ENCODE measurements around the gene DNHD1. TPM values are rescaled to one million over a fixed set of nuclear protein-coding genes. Genes with fewer than 3 reads are reported as not detected.

The DNHD1 gene
- total RNA-seq, 2 experiments from 2014 or later = 18.5 to 19.6 TPM

- Mint-ChIP-seq H3K4me3 (no peak overlapping the region), H3K27me3 (no peaks in the 10 kb centered on the region), H3K9me3 (no peaks in the 10 kb centered on the region), H3K4me1 (peaks cover 16% of the 10 kb centered on the region), H3K36me3 (ENCODE audit: low read depth) (peaks cover 54% of the 10 kb centered on the region), H3K27ac (no peak overlapping the region)
- CTCF ChIA-PET = interaction anchor here (1.2 kb wide), 1 partner anchor 63 kb away, joined by 4 read pairs; no protein-coding TSS in a partner anchor
- POLR2A ChIA-PET = interaction anchor here (0.9 to 2.1 kb wide), 4 partner anchors 10 to 89 kb away, joined by 3 to 6 read pairs (median 4); partner anchors contain the start of genes MRPL17 and TAF10
- no peak for DNase-seq
Measured at GRCh38 chr11:6594142-6594768, 97.2 kb downstream of the DNHD1 start.

GRCh38 chr11:6596239-6596877, 99.3 kb downstream of the DNHD1 start:
- H3K4me1 Mint-ChIP-seq = peaks cover 16% of the 10 kb centered on the region
- no peak overlapping the region for H3K27ac Mint-ChIP-seq
- H3K9me3 Mint-ChIP-seq = no peaks in the 10 kb centered on the region
- ChIA-PET POLR2A (interaction anchor here (1.0 to 1.3 kb wide), 3 partner anchors 13 to 87 kb away, joined by 3 to 5 read pairs (median 3); partner anchors contain the start of genes MRPL17 and TPP1), CTCF (interaction anchor here (1.3 kb wide), 1 partner anchor 87 kb away, joined by 3 read pairs; the partner anchor contains the start of gene MRPL17)
- H3K36me3 Mint-ChIP-seq (ENCODE audit: low read depth) = peaks cover 60% of the 10 kb centered on the region
- no peak for DNase-seq
- no peaks in the 10 kb centered on the region for H3K27me3 Mint-ChIP-seq
- H3K4me3 Mint-ChIP-seq = no peak overlapping the region

- no peak for DNase-seq
- no peak overlapping the region for H3K4me3 Mint-ChIP-seq
- peaks cover 15% of the 10 kb centered on the region for H3K4me1 Mint-ChIP-seq
- ChIA-PET CTCF (interaction anchor here (0.9 to 1.0 kb wide), 2 partner anchors 69 to 117 kb away, joined by 3 read pairs; partner anchors contain the start of genes ARFIP2 and TIMM10B), POLR2A (no interaction called here)
- H3K27ac Mint-ChIP-seq = no peak overlapping the region
- H3K36me3 Mint-ChIP-seq (ENCODE audit: low read depth) = peaks cover 54% of the 10 kb centered on the region
- H3K27me3 Mint-ChIP-seq = no peaks in the 10 kb centered on the region
- H3K9me3 Mint-ChIP-seq = no peaks in the 10 kb centered on the region
Measured at GRCh38 chr11:6598555-6598954, 101.5 kb downstream of the DNHD1 start.

GRCh38 chr11:6599449-6599848, 102.4 kb downstream of the DNHD1 start:
- Mint-ChIP-seq H3K4me1 (peaks cover 8% of the 10 kb centered on the region), H3K27ac (no peak overlapping the region), H3K27me3 (no peaks in the 10 kb centered on the region), H3K36me3 (ENCODE audit: low read depth) (peaks cover 47% of the 10 kb centered on the region), H3K4me3 (no peak overlapping the region), H3K9me3 (no peaks in the 10 kb centered on the region)
- ChIA-PET CTCF (interaction anchor here (0.9 kb wide), 1 partner anchor 84 kb away, joined by 3 read pairs; the partner anchor contains the start of gene MRPL17), POLR2A (no interaction called here)
- DNase-seq = no peak

GRCh38 chr11:6599881-6600390, 102.9 kb downstream of the DNHD1 start:
- no peak for DNase-seq
- ChIA-PET POLR2A (no interaction called here), CTCF (interaction anchor here (0.9 kb wide), 1 partner anchor 83 kb away, joined by 3 read pairs; the partner anchor contains the start of gene MRPL17)

GRCh38 chr11:6601041-6601461, 104.0 kb downstream of the DNHD1 start:
- no peak for DNase-seq
- ChIA-PET CTCF (no interaction called here), POLR2A (interaction anchor here (8.4 kb wide), 1 partner anchor 19 kb away, joined by 108 read pairs; the partner anchor contains the start of gene TPP1)
- H3K4me1 Mint-ChIP-seq = peaks cover 5% of the 10 kb centered on the region
- peaks cover 41% of the 10 kb centered on the region for H3K36me3 Mint-ChIP-seq (ENCODE audit: low read depth)
- H3K27me3 Mint-ChIP-seq = no peaks in the 10 kb centered on the region
- H3K4me3 Mint-ChIP-seq = no peak overlapping the region
- no peak overlapping the region for H3K27ac Mint-ChIP-seq
- H3K9me3 Mint-ChIP-seq = no peaks in the 10 kb centered on the region

More at GRCh38 chr11:6599881-6600390, 102.9 kb downstream of the DNHD1 start:
- Mint-ChIP-seq H3K9me3 (no peaks in the 10 kb centered on the region), H3K4me3 (no peak overlapping the region), H3K27ac (no peak overlapping the region), H3K36me3 (ENCODE audit: low read depth) (peaks cover 44% of the 10 kb centered on the region), H3K27me3 (no peaks in the 10 kb centered on the region), H3K4me1 (peaks cover 5% of the 10 kb centered on the region)

GRCh38 chr11:6602096-6602940, 105.2 kb downstream of the DNHD1 start:
- peaks cover 7% of the 10 kb centered on the region for H3K4me1 Mint-ChIP-seq
- no peaks in the 10 kb centered on the region for H3K27me3 Mint-ChIP-seq
- H3K36me3 Mint-ChIP-seq (ENCODE audit: low read depth) = peaks cover 38% of the 10 kb centered on the region
- no peak overlapping the region for H3K4me3 Mint-ChIP-seq
- H3K27ac Mint-ChIP-seq = no peak overlapping the region
- H3K9me3 Mint-ChIP-seq = no peaks in the 10 kb centered on the region
- ChIA-PET POLR2A (interaction anchor here (0.8 to 8.4 kb wide), 10 partner anchors 9 to 143 kb away, joined by 3 to 108 read pairs (median 4); partner anchors contain the start of genes ARFIP2, MRPL17, TAF10 and TIMM10B), CTCF (interaction anchor here (0.7 to 4.0 kb wide), 9 partner anchors 10 to 223 kb away, joined by 3 to 64 read pairs (median 5); partner anchors contain the start of genes ARFIP2, MRPL17, TAF10 and TIMM10B)
- no peak for DNase-seq

GRCh38 chr11:6603287-6604080, 106.4 kb downstream of the DNHD1 start, which contains the start of the genes ILK and RRP8:
Gene ILK, plus strand, starts transcription at chr11:6603774. Its CDS starts 498 bp downstream, at chr11:6604272.
Gene RRP8, minus strand, starts transcription at chr11:6603616. Its CDS starts 114 bp downstream, at chr11:6603502.
- Mint-ChIP-seq H3K9me3 (no peaks in the 10 kb centered on the region), H3K27me3 (no peaks in the 10 kb centered on the region), H3K36me3 (ENCODE audit: low read depth) (peaks cover 41% of the 10 kb centered on the region), H3K27ac (no peak within 1 kb of the TSS), H3K4me1 (peaks cover 13% of the 10 kb centered on the region), H3K4me3 (no peak within 1 kb of the TSS)
- POLR2A ChIA-PET = interaction anchor here (0.5 to 8.4 kb wide), 17 partner anchors 9 to 213 kb away, joined by 3 to 108 read pairs (median 4); partner anchors contain the start of genes ARFIP2, MRPL17, SMPD1 and TAF10
- CTCF ChIA-PET = interaction anchor here (0.7 to 4.0 kb wide), 13 partner anchors 9 to 224 kb away, joined by 3 to 64 read pairs (median 6); partner anchors contain the start of genes ARFIP2, MRPL17, TAF10 and TIMM10B
- peak; percentile 91 for DNase-seq

GRCh38 chr11:6604081-6604626, 107.1 kb downstream of the DNHD1 start:
- Mint-ChIP-seq H3K4me1 (peaks cover 20% of the 10 kb centered on the region), H3K4me3 (no peak overlapping the region), H3K27ac (no peak overlapping the region), H3K36me3 (ENCODE audit: low read depth) (peaks cover 42% of the 10 kb centered on the region), H3K27me3 (no peaks in the 10 kb centered on the region), H3K9me3 (no peaks in the 10 kb centered on the region)
- CTCF ChIA-PET = interaction anchor here (0.5 to 4.0 kb wide), 16 partner anchors 8 to 151 kb away, joined by 3 to 64 read pairs (median 5); partner anchors contain the start of genes ARFIP2, MRPL17, TAF10 and TIMM10B
- DNase-seq = peak; percentile 68
- POLR2A ChIA-PET = interaction anchor here (0.5 to 8.4 kb wide), 16 partner anchors 8 to 214 kb away, joined by 3 to 108 read pairs (median 6); partner anchors contain the start of genes ARFIP2, MRPL17, SMPD1 and TAF10

- Mint-ChIP-seq H3K27me3 (no peaks in the 10 kb centered on the region), H3K9me3 (no peaks in the 10 kb centered on the region)
- CTCF ChIA-PET = interaction anchor here (0.5 to 4.0 kb wide), 13 partner anchors 8 to 150 kb away, joined by 3 to 64 read pairs (median 6); partner anchors contain the start of genes ARFIP2, MRPL17, TIMM10B and TPP1
Measured at GRCh38 chr11:6604790-6605189, 107.7 kb downstream of the DNHD1 start.

More at GRCh38 chr11:6604790-6605189, 107.7 kb downstream of the DNHD1 start:
- Mint-ChIP-seq H3K4me1 (peaks cover 25% of the 10 kb centered on the region), H3K36me3 (ENCODE audit: low read depth) (peaks cover 42% of the 10 kb centered on the region), H3K27ac (no peak overlapping the region), H3K4me3 (no peak overlapping the region)
- POLR2A ChIA-PET = interaction anchor here (0.6 to 8.4 kb wide), 15 partner anchors 8 to 215 kb away, joined by 3 to 108 read pairs (median 6); partner anchors contain the start of genes ARFIP2, MRPL17, SMPD1 and TAF10
- no peak for DNase-seq

Measured in activated CD4-positive, alpha-beta memory T cell treated with anti-CD3 and anti-CD28 coated beads, Interleukin-2, amount 10 ng/mL, durations not matched to agents 7 days and 5 days (primary cell).